ENCODE measurements around the gene GMCL2. TPM values are rescaled to one million over a fixed set of nuclear protein-coding genes. Genes with fewer than 3 reads are reported as not detected.

Gene GMCL2
- total RNA-seq, 4 donors from 2014 or later, result not detected

- peak overlapping the region; percentile 99 for H3K27ac ChIP-seq
Measured at GRCh38 chr5:178212241-178213002, 25.3 kb upstream of the GMCL2 start.

DNA sequence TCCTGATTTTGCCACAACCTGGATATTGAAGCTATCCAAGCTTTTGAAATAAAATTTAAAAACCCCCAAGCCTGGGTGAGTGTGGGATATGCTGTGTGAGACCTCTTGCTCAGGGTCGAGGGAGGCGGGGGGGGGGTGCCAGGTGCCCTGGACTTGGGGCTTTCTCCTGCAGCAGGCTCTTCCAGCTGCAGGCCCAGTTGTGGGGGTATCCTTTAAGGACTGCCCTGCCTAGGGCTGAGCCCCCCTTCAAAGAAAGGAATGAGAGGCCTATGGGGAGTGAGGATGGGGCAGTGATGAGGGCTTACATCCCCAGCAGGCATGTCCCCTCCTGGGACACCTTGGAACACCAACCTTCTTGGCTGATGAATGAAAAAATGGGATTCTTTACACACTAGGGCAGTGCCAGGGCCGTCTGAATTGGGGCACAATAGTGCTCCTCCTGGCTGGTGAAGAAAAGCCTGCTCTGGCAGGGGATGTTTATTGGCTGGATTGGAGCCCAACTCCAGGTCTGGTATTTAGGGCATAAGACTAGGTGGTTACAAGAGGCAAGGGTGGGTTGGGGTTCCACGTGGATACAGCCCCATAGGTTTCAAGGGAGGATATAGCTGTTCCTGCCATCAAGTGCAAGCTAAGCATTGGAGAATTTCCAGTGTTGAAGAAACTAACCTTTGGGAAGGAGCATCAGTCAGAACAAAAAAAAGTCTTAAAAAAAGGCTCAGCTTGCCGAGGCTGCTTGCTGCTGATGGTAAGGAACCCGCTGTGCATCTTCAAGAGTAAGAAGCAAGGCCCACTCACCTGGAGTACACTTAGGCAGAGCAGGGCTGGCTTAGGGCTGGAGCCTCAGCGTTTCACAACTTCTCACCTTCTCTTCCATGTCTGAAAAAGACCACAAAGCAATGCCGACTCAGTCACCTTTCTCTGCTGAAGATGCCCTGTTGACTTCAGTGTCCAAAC, 24.2 kb upstream of the GMCL2 start:
- TF ChIP-seq POLR2A (IDR thresholded peaks at IDR 0.05) (no peak), POLR2AphosphoS5 (IDR thresholded peaks at IDR 0.05) (peak in 2 of 3 donors; percentile 13 to 47), EP300 (IDR thresholded peaks at IDR 0.05; ENCODE audit: low read depth) (no peak), CTCF (IDR thresholded peaks at IDR 0.05) (no peak)

More at GRCh38 chr5:178212241-178213002, 25.3 kb upstream of the GMCL2 start:
- peaks cover 43 to 91% (median 74%) of the 10 kb centered on the region in 4 donors for H3K4me1 ChIP-seq
- H3K9me3 ChIP-seq, result no peaks in the 10 kb centered on the region
- peaks cover 0 to 47% (median 26%) of the 10 kb centered on the region in 4 donors for H3K36me3 ChIP-seq
- intact Hi-C loops (cut with DNase I; ENCODE audit: low total_unique reads), result loop anchor here (10.0 kb wide), 1 partner anchor 798 kb away; no protein-coding TSS in a partner anchor
- no peaks in the 10 kb centered on the region for H3K27me3 ChIP-seq
- WGBS, 2 donors (ENCODE audit: low coverage in 1 of 2), result 86% methylated on average over 3 of the region's 3 CpGs; no CpG with 5 or more reads in 1 of the 2 donors
- no peak overlapping the region for H3K4me3 ChIP-seq
- DNase-seq, result no peak
- in situ Hi-C loops (cut with MboI; ENCODE audit: low pct_ligation_motif_present in 1 of 4, low pct_unique_long_range_greater_than_20kb in 1 of 4, low sequenced_read_pairs in 3 of 4), result no loop called here
- peak; percentile 26 for TF ChIP-seq POLR2A (IDR thresholded peaks at IDR 0.05)
- no peak for TF ChIP-seq POLR2AphosphoS5 (IDR thresholded peaks at IDR 0.05)
- TF ChIP-seq CTCF (IDR thresholded peaks at IDR 0.05), result no peak
- no peak for TF ChIP-seq EP300 (IDR thresholded peaks at IDR 0.05; ENCODE audit: low read depth)

GRCh38 chr5:178210686-178211085, 23.5 kb upstream of the GMCL2 start:
- Histone ChIP-seq H3K4me1 (peaks cover 50 to 91% (median 76%) of the 10 kb centered on the region in 4 donors), H3K27me3 (no peaks in the 10 kb centered on the region), H3K36me3 (peaks cover 0 to 47% (median 26%) of the 10 kb centered on the region in 4 donors), H3K9me3 (no peaks in the 10 kb centered on the region), H3K27ac (peak overlapping the region; percentile 99), H3K4me3 (no peak overlapping the region)
- TF ChIP-seq CTCF (IDR thresholded peaks at IDR 0.05) (no peak), POLR2AphosphoS5 (IDR thresholded peaks at IDR 0.05) (peak in 1 of 3 donors; percentile 20)
- DNase-seq, result no peak
- in situ Hi-C loops (cut with MboI; ENCODE audit: low pct_ligation_motif_present in 1 of 4, low pct_unique_long_range_greater_than_20kb in 1 of 4, low sequenced_read_pairs in 3 of 4), result no loop called here
- intact Hi-C loops (cut with DNase I; ENCODE audit: low total_unique reads), result loop anchor here (10.0 kb wide), 1 partner anchor 796 kb away; no protein-coding TSS in a partner anchor
- 52 to 63% methylated on average over 3 to 5 of the region's 5 CpGs for WGBS, 2 donors (ENCODE audit: low coverage in 1 of 2)

More for the DNA sequence above, 24.2 kb upstream of the GMCL2 start:
- WGBS, 2 donors (ENCODE audit: low coverage in 1 of 2), result 46 to 54% methylated on average over 5 to 8 of the region's 8 CpGs
- Histone ChIP-seq H3K4me3 (no peak overlapping the region), H3K27me3 (no peaks in the 10 kb centered on the region), H3K9me3 (no peaks in the 10 kb centered on the region), H3K27ac (peak overlapping the region; percentile 99), H3K36me3 (peaks cover 0 to 47% (median 26%) of the 10 kb centered on the region in 4 donors), H3K4me1 (peaks cover 47 to 91% (median 76%) of the 10 kb centered on the region in 4 donors)
- DNase-seq, result no peak
- in situ Hi-C loops (cut with MboI; ENCODE audit: low pct_ligation_motif_present in 1 of 4, low pct_unique_long_range_greater_than_20kb in 1 of 4, low sequenced_read_pairs in 3 of 4) (no loop called here), intact Hi-C loops (cut with DNase I; ENCODE audit: low total_unique reads) (loop anchor here (10.0 kb wide), 1 partner anchor 797 kb away; no protein-coding TSS in a partner anchor)

Measured in transverse colon (tissue), 4 donors.